Small intestine (tissue), 4 donors: ENCODE data around the gene MORF4L2. TPM values are rescaled to one million over a fixed set of nuclear protein-coding genes. Genes with fewer than 3 reads are reported as not detected.

ENCODE experiments used
- polyA plus RNA-seq, 4 donors: library from polyadenylated mRNA; stranded (reverse) in 3 of 4; unstranded in 1 of 4; fragments of 200-250 nt in 3 of 4; fragments of 120-200 nt in 1 of 4; gene quantifications; one replicate each; pipeline versions ENCODE4 v1.2.1 to v1.2.3, GENCODE V29; 2013
- donor health status: healthy with polysubstance abuse.
- donor health status: Bipolar disorder and iron deficiency.
- donor health status: healthy.

Gene MORF4L2
- polyA plus RNA-seq, 4 donors: 195 to 360 (median 258) TPM

Other genes with a start within 250 kb of the MORF4L2 start
- 1 to 10 TPM in 1 of 4 donors, under 1 TPM in 1, not detected in 2; 0.25 to 1.2 TPM for gene RAB40A, start 167.2 kb downstream of the MORF4L2 start, polyA plus RNA-seq
- gene TCEAL4, start 101.2 kb downstream of the MORF4L2 start, polyA plus RNA-seq: 10 to 100 TPM; 13.0 to 90.8 (median 63.5) TPM
- 10 to 100 TPM in 2 of 4 donors, 1 to 10 TPM in 2; 2.2 to 18.6 (median 11.2) TPM for gene TCEAL3, start 78.7 kb downstream of the MORF4L2 start, polyA plus RNA-seq
- gene TCEAL1, start 57.7 kb downstream of the MORF4L2 start, polyA plus RNA-seq: 10 to 100 TPM; 17.9 to 33.0 (median 26.9) TPM
- under 1 TPM in 1 of 4 donors, not detected in 3; 0.13 TPM for gene TMEM31, start 24.2 kb upstream of the MORF4L2 start, polyA plus RNA-seq
- gene PLP1, start 90.1 kb upstream of the MORF4L2 start, polyA plus RNA-seq: 1 to 10 TPM in 3 of 4 donors, not detected in 1; 1.9 to 7.6 (median 5.8) TPM
- gene RAB9B, start 145.6 kb upstream of the MORF4L2 start, polyA plus RNA-seq: 1 to 10 TPM in 2 of 4 donors, under 1 TPM in 1, not detected in 1; 0.27 to 1.7 (median 1.1) TPM